GM23338 (cell line): ENCODE data around the gene RNF180. TPM values are rescaled to one million over a fixed set of nuclear protein-coding genes. Genes with fewer than 3 reads are reported as not detected.

Source experiments
- ATAC-seq: fragments of 200-7000 bp; cut with Tn5 transposase; 3 replicates; pipeline ENCODE4 v1.9.1; 2020
- DNase-seq: peaks from one replicate; pipeline ENCODE4 v3.0.0-alpha.2; 2015; ENCODE audit warnings: low spot score
- H2AFZ ChIP-seq: fragments of 200-600 bp; sonication (generic); 2 replicates; pipeline ENCODE4 v1.8.0; 2016; ENCODE audit warnings: antibody characterized with exemption, mild to moderate bottlenecking, moderate library complexity
- H3F3A ChIP-seq: fragments of 200-600 bp; sonication (generic); replicated peaks from 2 replicates; pipeline ENCODE4 v1.8.0; 2017; ENCODE audit warnings: antibody characterized with exemption, mixed run types, low read depth
- H3K27ac ChIP-seq: fragments of 200-600 bp; sonication (generic); 2 replicates; pipeline ENCODE4 v1.6.1; 2016; ENCODE audit warnings: low read depth
- H3K27me3 ChIP-seq: fragments of 200-600 bp; sonication (generic); 2 replicates; pipeline ENCODE4 v1.8.0; 2016; ENCODE audit warnings: mild to moderate bottlenecking, mixed run types, moderate library complexity; ENCODE audit not compliant: insufficient read depth
- H3K36me3 ChIP-seq: fragments of 200-600 bp; sonication (generic); 2 replicates; pipeline ENCODE4 v1.8.0; 2016; ENCODE audit warnings: mild to moderate bottlenecking; ENCODE audit not compliant: insufficient read depth
- H3K4me1 ChIP-seq: fragments of 200-600 bp; sonication (generic); 2 replicates; pipeline ENCODE4 v1.8.0; 2016; ENCODE audit warnings: mild to moderate bottlenecking, moderate library complexity; ENCODE audit not compliant: insufficient read depth
- H3K4me2 ChIP-seq: fragments of 200-600 bp; sonication (generic); 2 replicates; pipeline ENCODE4 v1.7.1; 2017; ENCODE audit warnings: mixed run types
- H3K4me3 ChIP-seq: fragments of 200-600 bp; sonication (generic); 2 replicates; pipeline ENCODE4 v1.6.1; 2016; ENCODE audit warnings: mixed run types
- H3K79me2 ChIP-seq: fragments of 200-600 bp; sonication (generic); replicated peaks from 2 replicates; pipeline ENCODE4 v1.8.0; 2017; ENCODE audit warnings: mild to moderate bottlenecking; ENCODE audit not compliant: insufficient read depth
- H3K9me2 ChIP-seq: fragments of 200-600 bp; sonication (generic); 2 replicates; pipeline ENCODE4 v1.8.0; 2017; ENCODE audit not compliant: insufficient read depth
- H4K20me1 ChIP-seq: fragments of 200-600 bp; sonication (generic); replicated peaks from 2 replicates; pipeline ENCODE4 v1.8.0; 2017; ENCODE audit warnings: mild to moderate bottlenecking; ENCODE audit not compliant: insufficient read depth
- H3K27ac Mint-ChIP-seq: 2 replicates; pipeline ENCODE4 v1.8.0; 2020; ENCODE audit warnings: inconsistent platforms, mild to moderate bottlenecking, moderate library complexity, mixed read lengths
- H3K27me3 Mint-ChIP-seq: 3 replicates; pipeline ENCODE4 v1.8.0; 2022; ENCODE audit warnings: low read depth, mild to moderate bottlenecking, moderate library complexity, mixed read lengths, inconsistent platforms; ENCODE audit not compliant: insufficient read depth, poor library complexity
- H3K36me3 Mint-ChIP-seq: 3 replicates; pipeline ENCODE4 v1.8.0; 2021; ENCODE audit warnings: low read depth, mild to moderate bottlenecking, inconsistent platforms, moderate library complexity, mixed read lengths
- H3K4me1 Mint-ChIP-seq: 3 replicates; pipeline ENCODE4 v1.8.0; 2020; ENCODE audit warnings: mild to moderate bottlenecking, inconsistent platforms, mixed read lengths
- H3K4me3 Mint-ChIP-seq: 3 replicates; pipeline ENCODE4 v1.8.0; 2021; ENCODE audit warnings: moderate library complexity, mild to moderate bottlenecking, inconsistent platforms, mixed read lengths
- H3K9me3 Mint-ChIP-seq: 3 replicates; pipeline ENCODE4 v1.8.0; 2020; ENCODE audit warnings: moderate library complexity, mild to moderate bottlenecking, inconsistent platforms, mixed read lengths
- CREB1 ChIP-seq: fragments of 250-450 bp; sonication (Bioruptor Pico); IDR thresholded peaks from 2 replicates; pipeline ENCODE4 v1.5.0; 2020; ENCODE audit warnings: low read depth, mild to moderate bottlenecking, moderate library complexity
- ETS1 ChIP-seq: IDR thresholded peaks from 2 replicates; pipeline ENCODE4 v1.6.1; 2016; ENCODE audit warnings: antibody characterized with exemption
- EZH2 ChIP-seq: fragments of 200-600 bp; sonication (generic); IDR thresholded peaks from one replicate; pipeline ENCODE4 v1.8.0; 2017; ENCODE audit warnings: antibody characterized with exemption, mild to moderate bottlenecking, low read depth; ENCODE audit not compliant: unreplicated experiment
- EZH2phosphoT487 ChIP-seq: fragments of 200-600 bp; sonication (generic); IDR thresholded peaks from one replicate; pipeline ENCODE4 v1.8.1; 2018; ENCODE audit warnings: antibody characterized with exemption; ENCODE audit not compliant: unreplicated experiment
- NANOG ChIP-seq: IDR thresholded peaks from 2 replicates; pipeline ENCODE4 v1.6.1; 2016; ENCODE audit warnings: antibody characterized with exemption, borderline replicate concordance
- POLR2AphosphoS5 ChIP-seq: IDR thresholded peaks from 2 replicates; pipeline ENCODE4 v1.6.1; 2016; ENCODE audit warnings: antibody characterized with exemption, low read depth
- REST ChIP-seq: IDR thresholded peaks from one replicate; pipeline ENCODE4 v1.6.1; 2018; ENCODE audit warnings: antibody characterized with exemption; ENCODE audit not compliant: unreplicated experiment
- STAT1 ChIP-seq: IDR thresholded peaks from one replicate; pipeline ENCODE4 v1.6.1; 2016; ENCODE audit warnings: antibody characterized with exemption; ENCODE audit not compliant: unreplicated experiment
- ZNF114 ChIP-seq: fragments of 250-450 bp; sonication (Bioruptor Pico); IDR thresholded peaks from 2 replicates; pipeline ENCODE4 v1.5.0; 2020; ENCODE audit warnings: mild to moderate bottlenecking, moderate library complexity
- ZNF331 ChIP-seq: fragments of 250-450 bp; sonication (Bioruptor Pico); IDR thresholded peaks from 2 replicates; pipeline ENCODE4 v1.5.0; 2020; ENCODE audit warnings: low read depth, mild to moderate bottlenecking, moderate library complexity
- ZNF462 ChIP-seq: fragments of 250-450 bp; sonication (Bioruptor Pico); IDR thresholded peaks from 2 replicates; pipeline ENCODE4 v1.5.0; 2020; ENCODE audit warnings: mild to moderate bottlenecking, moderate library complexity
- polyA plus RNA-seq: library from polyadenylated mRNA; unstranded; fragments of >200 nt; fragmentation: Nextera tagmentation; extraction: Ambion mirVana; gene quantifications from 2 replicates; pipeline ENCODE4 v1.2.1, GENCODE V29; 2016
- total RNA-seq: library from RNA; depleted of rRNA; stranded (reverse); fragments of >200 nt; shearing (Covaris generic); gene quantifications from 2 replicates; pipeline ENCODE4 v1.2.3, GENCODE V29; 2014
- TF ChIP-seq, protein P1 (sequence below), 2 experiments: fragments of 200-600 bp in 1 of 2; sonication (generic) in 1 of 2; conservative IDR thresholded peaks; 2 replicates each; pipeline versions ENCODE4 v1.5.1 to v1.6.1; 2016 to 2017; ENCODE audit warnings: antibody characterized with exemption in 2 of 2, low read depth in 2 of 2, mild to moderate bottlenecking in 2 of 2, moderate library complexity in 1 of 2

Gene RNF180
- total and polyA plus RNA-seq, 2 experiments from 2014 or later: 2.0 to 4.2 TPM

DNA sequence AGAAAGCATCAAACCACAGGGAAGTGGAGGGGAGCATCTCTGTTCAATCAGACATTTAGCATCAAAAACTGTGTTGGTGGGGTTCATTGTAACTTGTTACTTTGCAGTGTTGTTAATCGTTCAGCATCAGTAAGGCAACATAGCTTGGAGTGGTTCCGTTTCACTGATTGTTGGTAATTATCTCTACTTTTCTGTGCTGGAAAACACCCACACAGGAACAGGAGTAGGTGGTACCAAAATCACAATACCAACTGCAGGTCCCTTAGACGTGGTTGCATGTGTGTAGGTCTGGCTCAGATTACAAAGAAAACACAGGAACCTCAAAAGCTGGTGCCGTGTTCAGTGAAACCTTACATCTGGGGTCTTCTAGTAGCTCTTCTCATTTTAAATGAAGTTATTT, 146.8 kb downstream of the RNF180 start:
- H3K9me2 ChIP-seq: 0 out of 2 replicates have a peak, but pooled peaks cover 3% of the 10 kb centered on the region
- Mint-ChIP-seq H3K36me3 (no peaks in the 10 kb centered on the region), H3K27ac (no peak overlapping the region), H3K4me3 (no peak overlapping the region), H3K9me3 (no peaks in the 10 kb centered on the region), H3K4me1 (no peaks in the 10 kb centered on the region), H3K27me3 (no peaks in the 10 kb centered on the region)
- H4K20me1 ChIP-seq: no peaks in the 10 kb centered on the region
- no peaks in the 10 kb centered on the region for H3K36me3 ChIP-seq
- TF ChIP-seq ETS1 (no peak), ZNF462 (no peak), EZH2 (no peak), STAT1 (no peak), NANOG (no peak), REST (no peak), POLR2AphosphoS5 (no peak), ZNF114 (CRISPR knock-in tag) (no peak), EZH2phosphoT487 (no peak), ZNF331 (CRISPR knock-in tag) (no peak), CREB1 (no peak)
- TF ChIP-seq, protein P1, sequence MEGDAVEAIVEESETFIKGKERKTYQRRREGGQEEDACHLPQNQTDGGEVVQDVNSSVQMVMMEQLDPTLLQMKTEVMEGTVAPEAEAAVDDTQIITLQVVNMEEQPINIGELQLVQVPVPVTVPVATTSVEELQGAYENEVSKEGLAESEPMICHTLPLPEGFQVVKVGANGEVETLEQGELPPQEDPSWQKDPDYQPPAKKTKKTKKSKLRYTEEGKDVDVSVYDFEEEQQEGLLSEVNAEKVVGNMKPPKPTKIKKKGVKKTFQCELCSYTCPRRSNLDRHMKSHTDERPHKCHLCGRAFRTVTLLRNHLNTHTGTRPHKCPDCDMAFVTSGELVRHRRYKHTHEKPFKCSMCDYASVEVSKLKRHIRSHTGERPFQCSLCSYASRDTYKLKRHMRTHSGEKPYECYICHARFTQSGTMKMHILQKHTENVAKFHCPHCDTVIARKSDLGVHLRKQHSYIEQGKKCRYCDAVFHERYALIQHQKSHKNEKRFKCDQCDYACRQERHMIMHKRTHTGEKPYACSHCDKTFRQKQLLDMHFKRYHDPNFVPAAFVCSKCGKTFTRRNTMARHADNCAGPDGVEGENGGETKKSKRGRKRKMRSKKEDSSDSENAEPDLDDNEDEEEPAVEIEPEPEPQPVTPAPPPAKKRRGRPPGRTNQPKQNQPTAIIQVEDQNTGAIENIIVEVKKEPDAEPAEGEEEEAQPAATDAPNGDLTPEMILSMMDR (conservative IDR thresholded peaks at IDR 0.05; ENCODE audit: low read depth in 2 of 2): no peak
- no peaks in the 10 kb centered on the region for H3K79me2 ChIP-seq
- H2AFZ ChIP-seq: no peak overlapping the region
- H3K27ac ChIP-seq: no peak overlapping the region
- H3K4me2 ChIP-seq: no peak overlapping the region
- H3K4me3 ChIP-seq: no peak overlapping the region
- H3F3A ChIP-seq: no peaks in the 10 kb centered on the region
- no peaks in the 10 kb centered on the region for H3K27me3 ChIP-seq
- DNase-seq: no peak
- no peak for ATAC-seq
- H3K4me1 ChIP-seq: no peaks in the 10 kb centered on the region
